ENCODE results near the gene PLD4. TPM values are rescaled to one million over a fixed set of nuclear protein-coding genes. Genes with fewer than 3 reads are reported as not detected.

PLD4 gene
- total and polyA plus RNA-seq, 2 donors (not counting 1 experiment from before 2014, with no cell fraction given) = 0.17 TPM; not detected in 1

- Histone ChIP-seq H3K4me3 (replicated peaks in 1 of 4; ENCODE audit: control extremely low read depth in 1 of 4, insufficient read depth in 1 of 4, low read depth in 3 of 4, low read length in 4 of 4) (no peak overlapping the region), H3K36me3 (ENCODE audit: control insufficient read depth, insufficient read depth, low read length) (no peaks in the 10 kb centered on the region), H3K4me1 (ENCODE audit: control insufficient read depth, extremely low read depth, insufficient read depth, low read length) (no peaks in the 10 kb centered on the region), H3K27me3 (ENCODE audit: control insufficient read depth, insufficient read depth, low read length) (no peaks in the 10 kb centered on the region), H3K9me3 (ENCODE audit: control insufficient read depth, insufficient read depth, low read depth, low read length) (no peaks in the 10 kb centered on the region), H3K79me2 (ENCODE audit: control insufficient read depth, insufficient read depth, low read length) (no peaks in the 10 kb centered on the region), H4K20me1 (ENCODE audit: control insufficient read depth, extremely low read depth, insufficient read depth, low read length) (no peaks in the 10 kb centered on the region), H3K9ac (ENCODE audit: insufficient read depth, low read length) (no peak overlapping the region), H2AFZ (ENCODE audit: low read length) (no peak overlapping the region), H3K4me2 (ENCODE audit: extremely low read depth, insufficient read depth, low read length) (no peak overlapping the region), H3K27ac (ENCODE audit: insufficient read depth, low read length) (no peak overlapping the region)
- TF ChIP-seq EZH2 (IDR thresholded peaks at IDR 0.05; ENCODE audit: low read length, missing control alignments) = no peak
- no peak for TF ChIP-seq CTCF (conservative IDR thresholded peaks at IDR 0.05 in 1 of 2, IDR thresholded peaks at IDR 0.05 in 1 of 2; ENCODE audit: low read depth in 1 of 2, low read length in 2 of 2)
- DNase-seq (ENCODE audit: low read depth in 2 of 2) = no peak
Observed at GRCh38 chr14:104926619-104927431, 2.1 kb downstream of the PLD4 start.

- no peak for DNase-seq (ENCODE audit: low read depth in 2 of 2)
- Histone ChIP-seq H3K4me2 (ENCODE audit: extremely low read depth, insufficient read depth, low read length) (no peak overlapping the region), H4K20me1 (ENCODE audit: control insufficient read depth, extremely low read depth, insufficient read depth, low read length) (no peaks in the 10 kb centered on the region), H2AFZ (ENCODE audit: low read length) (no peak overlapping the region), H3K79me2 (ENCODE audit: control insufficient read depth, insufficient read depth, low read length) (no peaks in the 10 kb centered on the region), H3K9ac (ENCODE audit: insufficient read depth, low read length) (no peak overlapping the region), H3K27ac (ENCODE audit: insufficient read depth, low read length) (no peak overlapping the region), H3K4me1 (ENCODE audit: control insufficient read depth, extremely low read depth, insufficient read depth, low read length) (no peaks in the 10 kb centered on the region), H3K27me3 (ENCODE audit: control insufficient read depth, insufficient read depth, low read length) (no peaks in the 10 kb centered on the region), H3K4me3 (replicated peaks in 1 of 4; ENCODE audit: control extremely low read depth in 1 of 4, insufficient read depth in 1 of 4, low read depth in 3 of 4, low read length in 4 of 4) (no peak overlapping the region), H3K36me3 (ENCODE audit: control insufficient read depth, insufficient read depth, low read length) (no peaks in the 10 kb centered on the region), H3K9me3 (ENCODE audit: control insufficient read depth, insufficient read depth, low read depth, low read length) (no peaks in the 10 kb centered on the region)
- TF ChIP-seq CTCF (conservative IDR thresholded peaks at IDR 0.05 in 1 of 2, IDR thresholded peaks at IDR 0.05 in 1 of 2; ENCODE audit: low read depth in 1 of 2, low read length in 2 of 2) (no peak), EZH2 (IDR thresholded peaks at IDR 0.05; ENCODE audit: low read length, missing control alignments) (no peak)
Observed at GRCh38 chr14:104927432-104927816, 2.7 kb downstream of the PLD4 start.

GRCh38 chr14:104927901-104928300 is 3.2 kb downstream of the PLD4 start:
- H3K79me2 ChIP-seq (ENCODE audit: control insufficient read depth, insufficient read depth, low read length) = no peaks in the 10 kb centered on the region

More at GRCh38 chr14:104927901-104928300, 3.2 kb downstream of the PLD4 start:
- DNase-seq (ENCODE audit: low read depth in 2 of 2) = no peak
- Histone ChIP-seq H3K27ac (ENCODE audit: insufficient read depth, low read length) (no peak overlapping the region), H3K36me3 (ENCODE audit: control insufficient read depth, insufficient read depth, low read length) (no peaks in the 10 kb centered on the region), H2AFZ (ENCODE audit: low read length) (no peak overlapping the region), H3K9ac (ENCODE audit: insufficient read depth, low read length) (no peak overlapping the region), H3K4me1 (ENCODE audit: control insufficient read depth, extremely low read depth, insufficient read depth, low read length) (no peaks in the 10 kb centered on the region), H3K27me3 (ENCODE audit: control insufficient read depth, insufficient read depth, low read length) (no peaks in the 10 kb centered on the region), H3K4me3 (replicated peaks in 1 of 4; ENCODE audit: control extremely low read depth in 1 of 4, insufficient read depth in 1 of 4, low read depth in 3 of 4, low read length in 4 of 4) (no peak overlapping the region), H3K9me3 (ENCODE audit: control insufficient read depth, insufficient read depth, low read depth, low read length) (no peaks in the 10 kb centered on the region), H4K20me1 (ENCODE audit: control insufficient read depth, extremely low read depth, insufficient read depth, low read length) (no peaks in the 10 kb centered on the region), H3K4me2 (ENCODE audit: extremely low read depth, insufficient read depth, low read length) (no peak overlapping the region)
- TF ChIP-seq EZH2 (IDR thresholded peaks at IDR 0.05; ENCODE audit: low read length, missing control alignments) (no peak), CTCF (conservative IDR thresholded peaks at IDR 0.05 in 1 of 2, IDR thresholded peaks at IDR 0.05 in 1 of 2; ENCODE audit: low read depth in 1 of 2, low read length in 2 of 2) (no peak)

All from fibroblast of lung (primary cell).